ENCODE results near the gene SLC17A7.

SLC17A7 gene

GRCh38 chr19:49400029-49400428, 41.3 kb downstream of the SLC17A7 start:
- H3K27me3 Mint-ChIP-seq, result no peaks in the 10 kb centered on the region
- no peak overlapping the region for H3K27ac Mint-ChIP-seq
- H3K36me3 Mint-ChIP-seq (ENCODE audit: low read depth), result no peaks in the 10 kb centered on the region
- H3K9me3 Mint-ChIP-seq, result no peaks in the 10 kb centered on the region
- H3K4me1 Mint-ChIP-seq (ENCODE audit: low read depth), result peaks cover 14% of the 10 kb centered on the region
- no peak overlapping the region for H3K4me3 Mint-ChIP-seq

GRCh38 chr19:49398931-49399330, 42.4 kb downstream of the SLC17A7 start:
- H3K36me3 Mint-ChIP-seq (ENCODE audit: low read depth), result no peaks in the 10 kb centered on the region
- peaks cover 14% of the 10 kb centered on the region for H3K4me1 Mint-ChIP-seq (ENCODE audit: low read depth)
- no peaks in the 10 kb centered on the region for H3K9me3 Mint-ChIP-seq
- H3K27me3 Mint-ChIP-seq, result no peaks in the 10 kb centered on the region
- no peak overlapping the region for H3K27ac Mint-ChIP-seq
- H3K4me3 Mint-ChIP-seq, result no peak overlapping the region

- no peaks in the 10 kb centered on the region for H3K27me3 Mint-ChIP-seq
- H3K27ac Mint-ChIP-seq, result no peak overlapping the region
- no peaks in the 10 kb centered on the region for H3K9me3 Mint-ChIP-seq
Measured at GRCh38 chr19:49398001-49398615, 43.2 kb downstream of the SLC17A7 start.

GRCh38 chr19:49396738-49397505, 44.4 kb downstream of the SLC17A7 start:
- no peaks in the 10 kb centered on the region for H3K9me3 Mint-ChIP-seq
- no peak overlapping the region for H3K4me3 Mint-ChIP-seq
- no peaks in the 10 kb centered on the region for H3K36me3 Mint-ChIP-seq (ENCODE audit: low read depth)
- peaks cover 15% of the 10 kb centered on the region for H3K4me1 Mint-ChIP-seq (ENCODE audit: low read depth)
- H3K27me3 Mint-ChIP-seq, result peaks cover 3% of the 10 kb centered on the region
- H3K27ac Mint-ChIP-seq, result no peak overlapping the region

More at GRCh38 chr19:49398001-49398615, 43.2 kb downstream of the SLC17A7 start:
- peaks cover 11% of the 10 kb centered on the region for H3K4me1 Mint-ChIP-seq (ENCODE audit: low read depth)
- no peak overlapping the region for H3K4me3 Mint-ChIP-seq
- no peaks in the 10 kb centered on the region for H3K36me3 Mint-ChIP-seq (ENCODE audit: low read depth)

- H3K27ac Mint-ChIP-seq, result no peak overlapping the region
- peaks cover 20% of the 10 kb centered on the region for H3K4me1 Mint-ChIP-seq (ENCODE audit: low read depth)
- H3K27me3 Mint-ChIP-seq, result peaks cover 4% of the 10 kb centered on the region
- H3K9me3 Mint-ChIP-seq, result no peaks in the 10 kb centered on the region
- no peaks in the 10 kb centered on the region for H3K36me3 Mint-ChIP-seq (ENCODE audit: low read depth)
- no peak overlapping the region for H3K4me3 Mint-ChIP-seq
Measured at GRCh38 chr19:49395581-49396407, 45.5 kb downstream of the SLC17A7 start.

GRCh38 chr19:49393881-49394280, 47.4 kb downstream of the SLC17A7 start:
- Mint-ChIP-seq H3K4me3 (no peak overlapping the region), H3K9me3 (no peaks in the 10 kb centered on the region), H3K36me3 (ENCODE audit: low read depth) (no peaks in the 10 kb centered on the region), H3K27ac (no peak overlapping the region), H3K27me3 (peaks cover 4% of the 10 kb centered on the region), H3K4me1 (ENCODE audit: low read depth) (peaks cover 20% of the 10 kb centered on the region)

- H3K4me1 Mint-ChIP-seq (ENCODE audit: low read depth), result peaks cover 18% of the 10 kb centered on the region
- no peak overlapping the region for H3K4me3 Mint-ChIP-seq
- H3K27me3 Mint-ChIP-seq, result peaks cover 4% of the 10 kb centered on the region
- H3K36me3 Mint-ChIP-seq (ENCODE audit: low read depth), result no peaks in the 10 kb centered on the region
- peak overlapping the region; percentile 6 for H3K27ac Mint-ChIP-seq
- H3K9me3 Mint-ChIP-seq, result no peaks in the 10 kb centered on the region
Measured at GRCh38 chr19:49391581-49392399, 49.5 kb downstream of the SLC17A7 start.

GRCh38 chr19:49390929-49391359, 50.4 kb downstream of the SLC17A7 start:
- H3K4me3 Mint-ChIP-seq, result no peak overlapping the region
- peaks cover 18% of the 10 kb centered on the region for H3K4me1 Mint-ChIP-seq (ENCODE audit: low read depth)
- H3K36me3 Mint-ChIP-seq (ENCODE audit: low read depth), result no peaks in the 10 kb centered on the region
- peaks cover 4% of the 10 kb centered on the region for H3K27me3 Mint-ChIP-seq
- no peak overlapping the region for H3K27ac Mint-ChIP-seq
- H3K9me3 Mint-ChIP-seq, result no peaks in the 10 kb centered on the region

GRCh38 chr19:49390131-49390928, 51.0 kb downstream of the SLC17A7 start:
- H3K4me3 Mint-ChIP-seq, result no peak overlapping the region
- peaks cover 18% of the 10 kb centered on the region for H3K4me1 Mint-ChIP-seq (ENCODE audit: low read depth)
- peaks cover 4% of the 10 kb centered on the region for H3K27me3 Mint-ChIP-seq
- no peaks in the 10 kb centered on the region for H3K9me3 Mint-ChIP-seq
- H3K36me3 Mint-ChIP-seq (ENCODE audit: low read depth), result no peaks in the 10 kb centered on the region
- no peak overlapping the region for H3K27ac Mint-ChIP-seq

GRCh38 chr19:49389406-49389805, 51.9 kb downstream of the SLC17A7 start:
- H3K27me3 Mint-ChIP-seq, result peaks cover 4% of the 10 kb centered on the region
- no peak overlapping the region for H3K27ac Mint-ChIP-seq
- peaks cover 18% of the 10 kb centered on the region for H3K4me1 Mint-ChIP-seq (ENCODE audit: low read depth)
- H3K4me3 Mint-ChIP-seq, result no peak overlapping the region
- no peaks in the 10 kb centered on the region for H3K9me3 Mint-ChIP-seq
- H3K36me3 Mint-ChIP-seq (ENCODE audit: low read depth), result no peaks in the 10 kb centered on the region

- H3K4me1 Mint-ChIP-seq (ENCODE audit: low read depth), result peaks cover 18% of the 10 kb centered on the region
- peak within 1 kb of the TSS; percentile 65 for H3K4me3 Mint-ChIP-seq
- no peaks in the 10 kb centered on the region for H3K36me3 Mint-ChIP-seq (ENCODE audit: low read depth)
- H3K27me3 Mint-ChIP-seq, result peaks cover 10% of the 10 kb centered on the region
- H3K27ac Mint-ChIP-seq, result peak within 1 kb of the TSS; percentile 71
- H3K9me3 Mint-ChIP-seq, result no peaks in the 10 kb centered on the region
Measured at GRCh38 chr19:49387936-49388372, 53.4 kb downstream of the SLC17A7 start, which contains the start of gene KASH5. Gene KASH5 (plus strand): TSS chr19:49388249. CDS start chr19:49390884, 2,635 bp downstream.

GRCh38 chr19:49383599-49383998, 57.7 kb downstream of the SLC17A7 start:
- Mint-ChIP-seq H3K36me3 (ENCODE audit: low read depth) (peaks cover 4% of the 10 kb centered on the region), H3K4me1 (ENCODE audit: low read depth) (peaks cover 10% of the 10 kb centered on the region), H3K4me3 (no peak overlapping the region), H3K27me3 (peaks cover 16% of the 10 kb centered on the region), H3K27ac (no peak overlapping the region), H3K9me3 (peaks cover 8% of the 10 kb centered on the region)

GRCh38 chr19:49382639-49383038, 58.7 kb downstream of the SLC17A7 start:
- H3K27me3 Mint-ChIP-seq, result peaks cover 19% of the 10 kb centered on the region
- no peak overlapping the region for H3K27ac Mint-ChIP-seq
- H3K4me3 Mint-ChIP-seq, result no peak overlapping the region
- H3K9me3 Mint-ChIP-seq, result peaks cover 8% of the 10 kb centered on the region
- H3K36me3 Mint-ChIP-seq (ENCODE audit: low read depth), result peaks cover 4% of the 10 kb centered on the region
- peaks cover 4% of the 10 kb centered on the region for H3K4me1 Mint-ChIP-seq (ENCODE audit: low read depth)
